Hepatocyte (in vitro differentiated cells): ENCODE results near the gene PLEKHA6. TPM values are rescaled to one million over a fixed set of nuclear protein-coding genes. Genes with fewer than 3 reads are reported as not detected.

Source experiments
- DNase-seq: peaks from one replicate; pipeline ENCODE4 v3.0.0-alpha.2; 2016; ENCODE audit warnings: low spot score
- H2AFZ ChIP-seq: fragments of 200-600 bp; sonication (generic); 2 replicates; pipeline ENCODE4 v1.6.0; 2016; ENCODE audit warnings: antibody characterized with exemption, mild to moderate bottlenecking
- H3K27ac ChIP-seq: fragments of 200-600 bp; sonication (generic); 2 replicates; pipeline ENCODE4 v1.5.1; 2016; ENCODE audit warnings: mild to moderate bottlenecking
- H3K27me3 ChIP-seq: fragments of 200-600 bp; sonication (generic); 2 replicates; pipeline ENCODE4 v1.6.1; 2016
- H3K36me3 ChIP-seq: fragments of 200-600 bp; sonication (generic); replicated peaks from 2 replicates; pipeline ENCODE4 v1.5.1; 2016; ENCODE audit warnings: low read depth; ENCODE audit not compliant: insufficient read depth
- H3K4me1 ChIP-seq: fragments of 200-600 bp; sonication (generic); 2 replicates; pipeline ENCODE4 v1.5.1; 2016; ENCODE audit warnings: mild to moderate bottlenecking, moderate library complexity; ENCODE audit not compliant: insufficient read depth
- H3K4me2 ChIP-seq: fragments of 200-600 bp; sonication (generic); 2 replicates; pipeline ENCODE4 v1.6.0; 2016
- H3K4me3 ChIP-seq: fragments of 200-600 bp; sonication (generic); 2 replicates; pipeline ENCODE4 v1.5.1; 2016; ENCODE audit warnings: mild to moderate bottlenecking
- H3K79me2 ChIP-seq: fragments of 200-600 bp; sonication (generic); 2 replicates; pipeline ENCODE4 v1.6.0; 2017; ENCODE audit warnings: mild to moderate bottlenecking
- H3K9me2 ChIP-seq: fragments of 200-600 bp; sonication (generic); replicated peaks from 2 replicates; pipeline ENCODE4 v1.6.0; 2017; ENCODE audit warnings: mild to moderate bottlenecking; ENCODE audit not compliant: insufficient read depth
- H3K9me3 ChIP-seq: fragments of 200-600 bp; sonication (generic); 2 replicates; pipeline ENCODE4 v1.5.1; 2016; ENCODE audit warnings: low read depth, mild to moderate bottlenecking
- H4K20me1 ChIP-seq: fragments of 200-600 bp; sonication (generic); 2 replicates; pipeline ENCODE4 v1.6.0; 2016; ENCODE audit warnings: mild to moderate bottlenecking; ENCODE audit not compliant: insufficient read depth, poor library complexity, severe bottlenecking
- EZH2 ChIP-seq: fragments of 200-600 bp; sonication (generic); IDR thresholded peaks from 2 replicates; pipeline ENCODE4 v1.6.1; 2016; ENCODE audit warnings: antibody characterized with exemption, mild to moderate bottlenecking, borderline replicate concordance
- EZH2phosphoT487 ChIP-seq: fragments of 200-600 bp; sonication (generic); IDR thresholded peaks from one replicate; pipeline ENCODE4 v1.6.1; 2018; ENCODE audit warnings: antibody characterized with exemption, mild to moderate bottlenecking, low read depth, moderate library complexity; ENCODE audit not compliant: unreplicated experiment, severe bottlenecking
- whole genome bisulfite sequencing: methylation state at CpG from one replicate; pipeline ENCODE4 v1.1.6; 2016; ENCODE audit warnings: low lambda C conversion rate; ENCODE audit errors: missing lambda C conversion rate; 5-methylcytosine and 5-hydroxymethylcytosine counted together
- polyA plus RNA-seq: library from polyadenylated mRNA; unstranded; fragments of >200 nt; fragmentation: Nextera tagmentation; extraction: Ambion mirVana; gene quantifications from 2 replicates; pipeline ENCODE4 v1.2.1, GENCODE V29; 2016
- total RNA-seq: library from RNA; depleted of rRNA; stranded (reverse); fragments of >200 nt; gene quantifications from 2 replicates; pipeline ENCODE4 v1.2.3, GENCODE V29; 2014
- TF ChIP-seq, protein P1 (sequence below): fragments of 200-600 bp; sonication (generic); IDR thresholded peaks from 2 replicates; pipeline ENCODE4 v1.5.1; 2016; ENCODE audit warnings: antibody characterized with exemption, mild to moderate bottlenecking; ENCODE audit not compliant: poor library complexity

Gene PLEKHA6
- total and polyA plus RNA-seq, 2 experiments from 2014 or later = 14.3 to 31.5 TPM

DNA sequence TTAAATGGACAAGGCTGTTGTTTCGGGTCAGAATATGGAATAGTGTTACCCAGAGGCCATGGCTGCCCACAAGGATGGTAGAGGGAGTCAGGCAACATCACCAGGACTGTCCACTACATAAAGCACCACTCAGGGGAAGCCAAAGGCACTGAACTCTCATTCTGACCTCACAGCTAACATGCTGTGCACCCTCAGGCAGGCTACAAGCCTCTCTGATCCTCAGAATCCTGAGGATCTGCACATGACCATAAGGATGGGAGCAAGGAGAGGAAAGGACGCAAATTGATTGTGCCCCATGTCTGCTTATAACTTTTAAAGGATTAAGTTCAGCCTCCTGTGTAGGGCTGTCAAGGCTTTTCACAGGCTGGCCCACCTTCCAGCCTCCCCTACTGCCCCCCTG lies 38.7 kb downstream of the PLEKHA6 start:
- Histone ChIP-seq H3K4me2 (no peak overlapping the region), H4K20me1 (no peaks in the 10 kb centered on the region), H3K4me1 (peaks cover 53% of the 10 kb centered on the region), H3K9me3 (no peaks in the 10 kb centered on the region), H2AFZ (no peak overlapping the region), H3K27me3 (no peaks in the 10 kb centered on the region), H3K9me2 (no peaks in the 10 kb centered on the region), H3K79me2 (peaks cover 20% of the 10 kb centered on the region), H3K36me3 (no peaks in the 10 kb centered on the region), H3K27ac (peak overlapping the region; percentile 89), H3K4me3 (no peak overlapping the region)
- TF ChIP-seq EZH2phosphoT487 = no peak
- TF ChIP-seq EZH2 = no peak
- TF ChIP-seq, protein P1, sequence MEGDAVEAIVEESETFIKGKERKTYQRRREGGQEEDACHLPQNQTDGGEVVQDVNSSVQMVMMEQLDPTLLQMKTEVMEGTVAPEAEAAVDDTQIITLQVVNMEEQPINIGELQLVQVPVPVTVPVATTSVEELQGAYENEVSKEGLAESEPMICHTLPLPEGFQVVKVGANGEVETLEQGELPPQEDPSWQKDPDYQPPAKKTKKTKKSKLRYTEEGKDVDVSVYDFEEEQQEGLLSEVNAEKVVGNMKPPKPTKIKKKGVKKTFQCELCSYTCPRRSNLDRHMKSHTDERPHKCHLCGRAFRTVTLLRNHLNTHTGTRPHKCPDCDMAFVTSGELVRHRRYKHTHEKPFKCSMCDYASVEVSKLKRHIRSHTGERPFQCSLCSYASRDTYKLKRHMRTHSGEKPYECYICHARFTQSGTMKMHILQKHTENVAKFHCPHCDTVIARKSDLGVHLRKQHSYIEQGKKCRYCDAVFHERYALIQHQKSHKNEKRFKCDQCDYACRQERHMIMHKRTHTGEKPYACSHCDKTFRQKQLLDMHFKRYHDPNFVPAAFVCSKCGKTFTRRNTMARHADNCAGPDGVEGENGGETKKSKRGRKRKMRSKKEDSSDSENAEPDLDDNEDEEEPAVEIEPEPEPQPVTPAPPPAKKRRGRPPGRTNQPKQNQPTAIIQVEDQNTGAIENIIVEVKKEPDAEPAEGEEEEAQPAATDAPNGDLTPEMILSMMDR = no peak
- no peak for DNase-seq
- WGBS = 91% methylated on average over 2 of the region's 2 CpGs

DNA sequence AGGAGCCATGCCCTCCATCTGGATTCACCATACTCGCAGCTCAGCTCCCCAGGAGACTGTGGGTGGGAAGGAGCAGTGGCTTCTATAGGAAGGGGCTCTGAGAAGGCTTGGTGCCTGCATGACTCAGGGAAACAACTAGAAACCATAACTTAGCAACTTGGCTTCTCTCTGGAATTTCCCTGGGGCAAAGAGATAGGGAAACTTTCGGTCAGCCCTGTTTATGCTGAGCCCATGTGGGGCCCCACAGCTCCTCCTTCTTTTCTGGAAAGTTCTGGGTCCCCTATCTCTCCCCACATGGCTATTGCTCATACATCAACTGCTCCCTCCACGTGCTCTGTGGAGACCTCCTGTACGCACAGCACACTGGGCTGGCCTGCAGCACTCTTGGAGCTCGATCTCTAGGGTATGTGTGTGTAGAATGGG lies 39.3 kb downstream of the PLEKHA6 start:
- WGBS = 70% methylated on average over 5 of the region's 5 CpGs
- H3K4me2 ChIP-seq = peak overlapping the region; percentile 32

GRCh38 chr1:204319462-204319861 lies 40.3 kb downstream of the PLEKHA6 start:
- TF ChIP-seq EZH2 (no peak), EZH2phosphoT487 (no peak)
- TF ChIP-seq, protein P1 = no peak
- H2AFZ ChIP-seq = no peak overlapping the region
- DNase-seq = peak; percentile 83
- peak overlapping the region; percentile 50 for H3K4me2 ChIP-seq
- peaks cover 18% of the 10 kb centered on the region for H3K79me2 ChIP-seq
- H3K4me1 ChIP-seq = peaks cover 51% of the 10 kb centered on the region
- no peaks in the 10 kb centered on the region for H3K9me2 ChIP-seq
- 68% methylated on average over 6 of the region's 6 CpGs for WGBS
- H3K27ac ChIP-seq = peak overlapping the region; percentile 89
- no peaks in the 10 kb centered on the region for H3K27me3 ChIP-seq
- H3K9me3 ChIP-seq = no peaks in the 10 kb centered on the region
- H4K20me1 ChIP-seq = no peaks in the 10 kb centered on the region
- no peak overlapping the region for H3K4me3 ChIP-seq
- H3K36me3 ChIP-seq = no peaks in the 10 kb centered on the region

More for the DNA sequence above, 39.3 kb downstream of the PLEKHA6 start:
- peak; percentile 78 for DNase-seq
- H3K36me3 ChIP-seq = no peaks in the 10 kb centered on the region
- H3K4me1 ChIP-seq = peaks cover 53% of the 10 kb centered on the region
- H2AFZ ChIP-seq = no peak overlapping the region
- TF ChIP-seq EZH2 (no peak), EZH2phosphoT487 (no peak)
- TF ChIP-seq, protein P1 = no peak
- no peaks in the 10 kb centered on the region for H3K9me3 ChIP-seq
- peak overlapping the region; percentile 89 for H3K27ac ChIP-seq
- no peaks in the 10 kb centered on the region for H3K27me3 ChIP-seq
- H4K20me1 ChIP-seq = no peaks in the 10 kb centered on the region
- no peaks in the 10 kb centered on the region for H3K9me2 ChIP-seq
- H3K79me2 ChIP-seq = peaks cover 18% of the 10 kb centered on the region
- no peak overlapping the region for H3K4me3 ChIP-seq
